Keratinocyte (primary cell): Measurements from ENCODE around the gene RPS27L. TPM values are rescaled to one million over a fixed set of nuclear protein-coding genes. Genes with fewer than 3 reads are reported as not detected.
"Not testable (repeated sequence)": the region's sequence is repeated elsewhere in the genome, so short reads cannot be mapped to it uniquely, and the experiment has no call there.

Source experiments
- DNase-seq: peaks from one replicate; pipeline ENCODE4 v3.0.0-alpha.2; 2011; ENCODE audit warnings: low read depth, missing footprints, low spot score
- FAIRE-seq: peaks from 2 replicates; lab custom pipeline; 2011; peaks lifted over from hg19 to GRCh38; lab: Jason Lieb, UNC
- H2AFZ ChIP-seq: 2 replicates; pipeline ENCODE4 v1.6.0; 2012; ENCODE audit warnings: low read length, control low read depth, inconsistent platforms; ENCODE audit not compliant: control insufficient read depth
- H3K27ac ChIP-seq: 2 replicates; pipeline ENCODE4 v1.5.1; 2011; ENCODE audit warnings: low read length; ENCODE audit not compliant: control insufficient read depth, insufficient read depth
- H3K27me3 ChIP-seq: 3 replicates; pipeline ENCODE4 v1.6.0; 2011; ENCODE audit warnings: low read length; ENCODE audit not compliant: control insufficient read depth, insufficient read depth; ENCODE audit errors: extremely low read depth
- H3K36me3 ChIP-seq, 2 experiments: 2 replicates in 1 of 2; 3 replicates in 1 of 2; pipeline ENCODE4 v1.5.1; 2011; ENCODE audit warnings: low read length in 2 of 2, mild to moderate bottlenecking in 1 of 2; ENCODE audit not compliant: control insufficient read depth in 2 of 2, insufficient read depth in 2 of 2; ENCODE audit errors: extremely low read depth in 1 of 2
- H3K4me1 ChIP-seq: 3 replicates; pipeline ENCODE4 v1.5.1; 2011; ENCODE audit warnings: low read length; ENCODE audit not compliant: control insufficient read depth, insufficient read depth; ENCODE audit errors: extremely low read depth
- H3K4me2 ChIP-seq: 3 replicates; pipeline ENCODE4 v1.6.0; 2011; ENCODE audit warnings: low read depth, low read length; ENCODE audit not compliant: control insufficient read depth, insufficient read depth; ENCODE audit errors: extremely low read depth
- H3K4me3 ChIP-seq, 3 experiments: fragments of 200-600 bp in 1 of 3; sonication (generic) in 1 of 3; 2 replicates in 2 of 3; 3 replicates in 1 of 3; pipeline ENCODE4 v1.5.1; 2011 to 2016; ENCODE audit warnings: low read length in 3 of 3, mild to moderate bottlenecking in 3 of 3, control low read depth in 2 of 3, inconsistent platforms in 1 of 3, low read depth in 1 of 3, mixed read lengths in 1 of 3, mixed run types in 1 of 3, moderate library complexity in 1 of 3; ENCODE audit not compliant: control insufficient read depth in 2 of 3, insufficient read depth in 2 of 3; ENCODE audit errors: extremely low read depth in 1 of 3
- H3K79me2 ChIP-seq: 2 replicates; pipeline ENCODE4 v1.6.0; 2012; ENCODE audit warnings: low read length; ENCODE audit not compliant: control insufficient read depth, insufficient read depth
- H3K9ac ChIP-seq: 3 replicates; pipeline ENCODE4 v1.6.0; 2011; ENCODE audit warnings: low read length; ENCODE audit not compliant: control insufficient read depth, insufficient read depth; ENCODE audit errors: extremely low read depth
- H3K9me1 ChIP-seq: 3 replicates; pipeline ENCODE4 v1.6.0; 2011; ENCODE audit warnings: low read length; ENCODE audit not compliant: control insufficient read depth, insufficient read depth; ENCODE audit errors: extremely low read depth
- H3K9me3 ChIP-seq: 2 replicates; pipeline ENCODE4 v1.5.1; 2012; ENCODE audit warnings: low read depth, low read length; ENCODE audit not compliant: control insufficient read depth
- H4K20me1 ChIP-seq: 3 replicates; pipeline ENCODE4 v1.6.0; 2011; ENCODE audit warnings: low read length; ENCODE audit not compliant: control insufficient read depth, insufficient read depth; ENCODE audit errors: extremely low read depth
- EZH2 ChIP-seq: IDR thresholded peaks from one replicate; pipeline ENCODE4 v1.6.1; 2012; ENCODE audit warnings: inconsistent platforms, mild to moderate bottlenecking, low read length, moderate library complexity
- dilution Hi-C: fragments of 300-500 bp; cut with MboI; formaldehyde crosslinking; loops from one replicate; pipeline ENCODE4 v1.7.0; 2020; ENCODE audit warnings: low sequenced_read_pairs; ENCODE audit not compliant: extremely low pct_ligation_motif_present
- polyA plus RNA-seq, 5 experiments: library from polyadenylated mRNA; depleted of rRNA in 3 of 5; stranded (reverse) in 3 of 5; stranded (forward) in 1 of 5; unstranded in 1 of 5; fragments of >200 nt; gene quantifications; 1 replicate in 1 of 5; 2 replicates in 3 of 5; 3 replicates in 1 of 5; pipeline versions ENCODE4 v1.2.1 to v1.2.3, GENCODE V29; 2011 to 2012; ENCODE audit warnings: missing spikeins in 2 of 5, low read depth in 1 of 5, low replicate concordance in 1 of 5
- TF ChIP-seq, protein P1 (sequence below), 3 experiments: IDR thresholded peaks in 1 of 3; conservative IDR thresholded peaks in 1 of 3; optimal IDR thresholded peaks in 1 of 3; 2 replicates in 2 of 3; 3 replicates in 1 of 3; pipeline versions ENCODE3 to v1.5.1; 2011; ENCODE audit warnings: low read length in 3 of 3, mild to moderate bottlenecking in 3 of 3, moderate library complexity in 2 of 3, control low read depth in 1 of 3, inconsistent platforms in 1 of 3; ENCODE audit not compliant: insufficient read depth in 2 of 3; ENCODE audit errors: extremely low read depth in 1 of 3

RPS27L gene
- polyA plus RNA-seq, 1 donor (not counting 4 experiments of a cell fraction or from before 2014, with no cell fraction given) = 208 TPM

DNA sequence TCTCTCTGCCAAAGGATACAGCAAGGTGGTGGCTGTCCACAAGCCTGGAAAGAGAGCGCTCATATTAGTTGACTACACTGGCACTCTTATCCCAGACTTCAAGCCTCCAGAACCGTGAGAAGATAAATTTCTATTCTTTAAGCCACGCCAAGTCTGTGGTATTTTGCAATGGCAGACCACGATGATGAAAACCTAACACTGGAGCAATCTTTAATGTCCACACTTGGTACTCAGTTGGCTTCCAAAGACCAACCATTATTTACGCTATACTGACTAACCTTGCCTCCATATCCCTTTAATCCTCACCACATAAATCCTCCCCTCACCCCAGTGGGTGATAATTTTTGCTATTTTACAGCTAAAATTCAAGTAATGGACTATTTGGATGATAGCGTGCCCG lies 52.5 kb downstream of the RPS27L start:
- Histone ChIP-seq H3K9me1 (no peaks in the 10 kb centered on the region), H3K79me2 (no peaks in the 10 kb centered on the region), H3K27me3 (no peaks in the 10 kb centered on the region), H3K4me1 (no peaks in the 10 kb centered on the region), H2AFZ (no peak overlapping the region), H3K4me2 (no peak overlapping the region), H4K20me1 (no peaks in the 10 kb centered on the region), H3K9me3 (no peaks in the 10 kb centered on the region), H3K36me3 (no peaks in the 10 kb centered on the region), H3K27ac (no peak overlapping the region), H3K9ac (no peak overlapping the region), H3K4me3 (no peak overlapping the region)
- TF ChIP-seq EZH2 = no peak
- TF ChIP-seq, protein P1, sequence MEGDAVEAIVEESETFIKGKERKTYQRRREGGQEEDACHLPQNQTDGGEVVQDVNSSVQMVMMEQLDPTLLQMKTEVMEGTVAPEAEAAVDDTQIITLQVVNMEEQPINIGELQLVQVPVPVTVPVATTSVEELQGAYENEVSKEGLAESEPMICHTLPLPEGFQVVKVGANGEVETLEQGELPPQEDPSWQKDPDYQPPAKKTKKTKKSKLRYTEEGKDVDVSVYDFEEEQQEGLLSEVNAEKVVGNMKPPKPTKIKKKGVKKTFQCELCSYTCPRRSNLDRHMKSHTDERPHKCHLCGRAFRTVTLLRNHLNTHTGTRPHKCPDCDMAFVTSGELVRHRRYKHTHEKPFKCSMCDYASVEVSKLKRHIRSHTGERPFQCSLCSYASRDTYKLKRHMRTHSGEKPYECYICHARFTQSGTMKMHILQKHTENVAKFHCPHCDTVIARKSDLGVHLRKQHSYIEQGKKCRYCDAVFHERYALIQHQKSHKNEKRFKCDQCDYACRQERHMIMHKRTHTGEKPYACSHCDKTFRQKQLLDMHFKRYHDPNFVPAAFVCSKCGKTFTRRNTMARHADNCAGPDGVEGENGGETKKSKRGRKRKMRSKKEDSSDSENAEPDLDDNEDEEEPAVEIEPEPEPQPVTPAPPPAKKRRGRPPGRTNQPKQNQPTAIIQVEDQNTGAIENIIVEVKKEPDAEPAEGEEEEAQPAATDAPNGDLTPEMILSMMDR (optimal IDR thresholded peaks at IDR 0.05 in 1 of 3, IDR thresholded peaks at IDR 0.05 in 1 of 3, conservative IDR thresholded peaks at IDR 0.05 in 1 of 3; ENCODE audit: extremely low read depth in 1 of 3, insufficient read depth in 2 of 3, low read length in 3 of 3) = no peak
- FAIRE-seq (no peak), DNase-seq (no peak)
- dilution Hi-C loops = no loop called here

DNA sequence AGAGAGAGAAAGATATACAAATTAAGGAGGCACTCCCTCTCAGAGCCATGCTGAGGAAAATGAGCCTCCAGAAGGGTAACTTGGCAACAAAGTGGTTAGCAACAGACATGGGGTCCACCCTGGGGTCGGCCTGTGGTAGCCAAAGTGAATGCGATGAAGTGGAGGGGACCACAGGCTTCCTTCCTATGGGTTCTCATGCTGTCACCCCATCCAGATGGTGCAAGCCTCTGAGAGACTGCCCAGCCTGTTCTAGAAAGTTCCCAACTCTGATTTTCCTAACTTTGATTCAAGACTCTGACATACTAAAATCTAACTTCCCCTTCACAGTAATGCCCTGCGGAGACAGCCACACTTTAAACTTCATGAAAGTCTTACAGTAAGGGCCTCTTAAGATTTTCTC lies 53.9 kb downstream of the RPS27L start:
- no peak for FAIRE-seq

DNA sequence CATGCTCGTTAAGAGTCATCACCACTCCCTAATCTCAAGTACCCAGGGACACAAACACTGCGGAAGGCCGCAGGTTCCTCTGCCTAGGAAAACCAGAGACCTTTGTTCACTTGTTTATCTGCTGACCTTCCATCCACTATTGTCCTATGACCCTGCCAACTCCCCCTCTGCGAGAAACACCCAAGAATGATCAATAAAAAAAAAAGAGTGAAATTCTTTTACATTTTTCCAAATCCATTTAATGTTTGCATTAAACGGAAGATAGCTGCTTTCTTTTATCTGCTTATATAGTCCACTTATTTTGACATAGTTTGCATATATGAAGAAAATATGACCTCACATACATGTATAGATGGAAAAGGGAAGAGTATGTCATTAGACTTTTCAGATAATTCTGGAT lies 57.7 kb downstream of the RPS27L start:
- H3K27me3 ChIP-seq, H2AFZ ChIP-seq, H3K9me3 ChIP-seq, dilution Hi-C loops, H3K4me2 ChIP-seq, H3K79me2 ChIP-seq, DNase-seq, H3K9ac ChIP-seq, H3K36me3 ChIP-seq, H4K20me1 ChIP-seq, FAIRE-seq, H3K4me3 ChIP-seq, H3K27ac ChIP-seq, H3K9me1 ChIP-seq, H3K4me1 ChIP-seq: not testable (repeated sequence)

More for the DNA sequence above, 53.9 kb downstream of the RPS27L start:
- Histone ChIP-seq H3K9me3 (no peaks in the 10 kb centered on the region), H3K27ac (no peak overlapping the region), H3K9me1 (no peaks in the 10 kb centered on the region), H3K4me3 (no peak overlapping the region), H3K4me1 (no peaks in the 10 kb centered on the region), H3K36me3 (no peaks in the 10 kb centered on the region), H3K9ac (no peak overlapping the region), H3K27me3 (no peaks in the 10 kb centered on the region), H4K20me1 (no peaks in the 10 kb centered on the region), H2AFZ (no peak overlapping the region), H3K4me2 (no peak overlapping the region), H3K79me2 (no peaks in the 10 kb centered on the region)
- no peak for TF ChIP-seq EZH2
- TF ChIP-seq, protein P1 (optimal IDR thresholded peaks at IDR 0.05 in 1 of 3, IDR thresholded peaks at IDR 0.05 in 1 of 3, conservative IDR thresholded peaks at IDR 0.05 in 1 of 3; ENCODE audit: extremely low read depth in 1 of 3, insufficient read depth in 2 of 3, low read length in 3 of 3) = no peak
- dilution Hi-C loops = no loop called here
- no peak for DNase-seq

DNA sequence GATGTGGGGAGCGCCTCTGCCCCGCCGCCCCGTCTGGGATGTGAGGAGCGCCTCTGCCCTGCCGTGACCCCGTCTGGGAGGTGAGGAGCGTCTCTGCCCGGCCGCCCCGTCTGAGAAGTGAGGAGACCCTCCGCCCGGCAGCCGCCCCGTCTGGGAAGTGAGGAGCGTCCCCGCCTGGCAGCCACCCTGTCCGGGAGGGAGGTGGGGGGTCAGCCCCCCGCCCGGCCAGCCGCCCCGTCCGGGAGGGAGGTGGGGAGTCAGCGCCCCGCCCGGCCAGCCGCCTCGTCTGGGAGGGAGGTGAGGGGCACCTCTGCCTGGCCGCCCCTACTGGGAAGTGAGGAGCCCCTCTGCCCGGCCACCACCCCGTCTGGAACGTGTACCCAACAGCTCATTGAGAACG lies 58.4 kb downstream of the RPS27L start:
- H3K79me2 ChIP-seq, H3K4me2 ChIP-seq, H3K36me3 ChIP-seq, H4K20me1 ChIP-seq, H3K9me1 ChIP-seq, H3K4me3 ChIP-seq, dilution Hi-C loops, H3K9me3 ChIP-seq, H3K9ac ChIP-seq, H2AFZ ChIP-seq, DNase-seq, H3K27me3 ChIP-seq, FAIRE-seq, H3K4me1 ChIP-seq, H3K27ac ChIP-seq: not testable (repeated sequence)
